GM15510 (cell line): ENCODE results near the gene ZNF76.

Source experiments
- POLR2A ChIP-seq: IDR thresholded peaks from 3 replicates; pipeline ENCODE4 v1.6.1; 2011; ENCODE audit warnings: borderline replicate concordance; ENCODE audit not compliant: insufficient read length; ENCODE audit errors: extremely low read depth

The ZNF76 gene

GRCh38 chr6:35320031-35320410 lies 60.5 kb downstream of the ZNF76 start:
- no peak for TF ChIP-seq POLR2A

DNA sequence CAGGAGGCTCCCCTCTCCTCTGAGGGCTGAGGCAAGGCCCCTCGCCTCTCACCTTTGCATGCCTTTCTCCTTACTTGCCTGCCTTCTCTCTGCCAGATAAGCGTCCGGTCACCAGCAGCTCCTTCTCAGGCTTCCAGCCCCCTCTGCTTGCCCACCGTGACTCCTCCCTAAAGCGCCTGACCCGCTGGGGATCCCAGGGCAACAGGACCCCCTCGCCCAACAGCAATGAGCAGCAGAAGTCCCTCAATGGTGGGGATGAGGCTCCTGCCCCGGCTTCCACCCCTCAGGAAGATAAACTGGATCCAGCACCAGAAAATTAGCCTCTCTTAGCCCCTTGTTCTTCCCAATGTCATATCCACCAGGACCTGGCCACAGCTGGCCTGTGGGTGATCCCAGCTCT lies 61.6 kb downstream of the ZNF76 start:
- no peak for TF ChIP-seq POLR2A

GRCh38 chr6:35327349-35328027 lies 68.0 kb downstream of the ZNF76 start:
- TF ChIP-seq POLR2A, result no peak

- no peak for TF ChIP-seq POLR2A
Observed at GRCh38 chr6:35328108-35328723, 68.7 kb downstream of the ZNF76 start.

DNA sequence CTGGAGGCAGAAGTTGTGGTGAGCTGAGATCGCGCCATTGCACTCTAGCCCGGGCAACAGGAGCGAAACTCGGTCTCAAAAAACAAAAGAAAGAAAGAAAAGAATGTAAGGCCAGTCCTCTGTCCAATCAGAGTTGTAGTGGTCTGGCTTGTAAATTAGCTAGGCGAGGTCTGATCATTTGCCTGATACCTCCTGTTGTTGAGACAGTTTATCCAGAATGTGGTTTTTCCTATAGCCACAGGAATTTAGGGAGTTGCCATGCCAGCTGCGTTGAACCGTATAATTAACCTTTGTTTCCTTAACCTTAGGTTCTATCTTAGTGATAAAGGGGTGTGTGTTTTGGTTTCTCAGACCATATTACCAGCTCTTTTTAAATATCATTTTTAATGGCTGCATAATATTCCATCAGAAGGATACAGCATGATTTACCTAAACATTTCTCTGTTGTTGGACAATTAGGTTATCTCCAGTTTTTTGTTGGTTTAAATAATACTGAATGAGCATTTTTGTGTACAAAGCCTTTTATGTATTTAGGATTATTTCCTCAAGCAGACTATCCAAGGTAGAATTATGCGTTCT lies 71.1 kb downstream of the ZNF76 start:
- no peak for TF ChIP-seq POLR2A

- no peak for TF ChIP-seq POLR2A
Observed at GRCh38 chr6:35341557-35341956, 82.0 kb downstream of the ZNF76 start.

DNA sequence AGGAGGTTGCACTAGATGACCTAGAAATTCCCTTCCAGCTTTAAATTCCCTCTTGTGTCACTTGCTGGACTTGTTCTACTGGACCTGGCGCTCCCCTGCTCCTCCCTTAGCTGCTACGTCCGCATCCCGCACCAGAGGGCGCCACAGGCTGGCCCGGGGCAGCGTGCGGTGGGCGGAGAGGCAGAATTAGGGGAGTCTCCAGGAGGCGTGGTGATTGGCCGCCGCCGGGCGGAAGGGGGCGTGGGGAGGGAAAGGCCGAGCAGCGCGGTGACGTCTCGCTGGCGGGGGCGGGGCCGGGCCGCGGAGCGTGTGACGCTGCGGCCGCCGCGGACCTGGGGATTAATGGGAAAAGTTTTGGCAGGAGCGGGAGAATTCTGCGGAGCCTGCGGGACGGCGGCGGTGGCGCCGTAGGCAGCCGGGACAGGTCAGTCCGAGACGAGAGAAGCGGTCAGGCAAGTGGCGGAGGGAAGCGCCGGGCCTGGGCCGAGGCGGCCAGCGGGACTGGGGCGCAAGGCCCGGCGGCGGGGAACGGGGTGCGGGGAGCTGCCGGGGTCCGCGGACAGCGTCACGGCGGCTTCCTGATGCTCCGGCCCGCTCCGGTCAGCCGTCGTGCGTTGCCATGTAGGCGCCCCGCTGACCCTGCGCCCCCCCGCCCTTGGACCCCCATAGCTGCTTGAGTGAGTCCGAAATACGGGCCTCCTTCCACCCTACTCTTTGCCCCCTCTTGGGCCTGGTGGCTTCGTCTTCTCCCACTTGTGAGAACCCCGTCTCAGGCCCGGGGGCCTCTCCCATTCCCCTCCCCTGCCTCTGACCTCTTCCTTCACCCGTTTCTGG lies 82.9 kb downstream of the ZNF76 start, which contains the start of gene PPARD:
PPARD (plus strand) TSS at position 301 of the 834 bp plus-strand sequence. CDS start 68,530 bp downstream, outside the sequence.
- peak; percentile 61 for TF ChIP-seq POLR2A

DNA sequence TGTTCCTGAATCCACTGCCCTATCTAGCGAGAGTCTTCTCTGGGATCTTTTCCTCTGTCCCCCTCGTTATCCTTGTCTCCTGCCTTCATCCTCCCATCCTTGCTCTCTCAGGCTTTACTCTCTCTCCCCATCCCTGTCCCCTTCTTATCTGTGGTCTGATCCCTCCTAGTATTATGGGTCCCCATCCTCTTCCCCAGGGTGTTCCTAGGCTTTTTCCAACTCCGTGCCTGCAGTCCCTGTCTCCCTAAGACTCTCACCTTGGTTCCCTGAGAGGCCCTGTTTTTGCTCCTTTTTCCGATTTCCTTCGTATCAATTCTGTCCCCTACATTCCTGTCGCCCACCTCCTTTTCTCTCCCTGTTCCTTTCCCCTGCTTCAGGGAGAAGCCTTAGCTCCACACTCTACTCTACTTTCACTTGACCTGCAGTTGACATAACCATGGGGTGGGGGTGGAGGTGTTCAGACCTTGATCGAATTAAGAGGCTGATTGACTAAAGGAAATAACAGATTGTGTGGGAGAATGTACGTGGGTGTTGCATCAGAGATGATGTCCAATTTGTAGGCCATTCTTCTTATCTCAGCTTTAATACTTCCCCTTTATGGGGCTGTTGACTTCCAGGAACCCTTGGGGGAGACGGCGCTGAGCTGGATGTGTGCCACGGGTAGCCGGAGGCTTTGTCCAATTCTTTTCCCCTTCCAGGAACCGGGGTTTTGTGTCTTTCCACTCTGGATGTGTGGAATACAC lies 83.7 kb downstream of the ZNF76 start:
- no peak for TF ChIP-seq POLR2A

- TF ChIP-seq POLR2A, result no peak
Observed at GRCh38 chr6:35343835-35344550, 84.5 kb downstream of the ZNF76 start.
